IPS-11a (cell line): ENCODE data around the gene ZNF653.

Experiments used
- H3K4me3 ChIP-seq: one replicate; pipeline ENCODE4 v1.5.1; 2013; ENCODE audit warnings: low read depth, low read length, control low read depth

The ZNF653 gene

GRCh38 chr19:11505504-11506100 lies at the start of gene ZNF653:
Gene ZNF653, minus strand, starts transcription at chr19:11505839. Its CDS starts 53 bp downstream, at chr19:11505786.
- peak within 1 kb of the TSS; percentile 70 for H3K4me3 ChIP-seq

GRCh38 chr19:11555246-11555645 lies 49.6 kb upstream of the ZNF653 start:
- no peak overlapping the region for H3K4me3 ChIP-seq

GRCh38 chr19:11554160-11554559 lies 48.5 kb upstream of the ZNF653 start:
- H3K4me3 ChIP-seq, result no peak overlapping the region

- H3K4me3 ChIP-seq, result no peak overlapping the region
Observed at GRCh38 chr19:11552666-11553372, 47.2 kb upstream of the ZNF653 start.

GRCh38 chr19:11551603-11552235 lies 46.1 kb upstream of the ZNF653 start:
- no peak overlapping the region for H3K4me3 ChIP-seq

GRCh38 chr19:11550265-11550664 lies 44.6 kb upstream of the ZNF653 start:
- no peak overlapping the region for H3K4me3 ChIP-seq

GRCh38 chr19:11549386-11549953 lies 43.8 kb upstream of the ZNF653 start:
- H3K4me3 ChIP-seq, result no peak overlapping the region

- no peak overlapping the region for H3K4me3 ChIP-seq
Observed at GRCh38 chr19:11547929-11548700, 42.5 kb upstream of the ZNF653 start.

GRCh38 chr19:11541238-11541637 lies 35.6 kb upstream of the ZNF653 start:
- no peak overlapping the region for H3K4me3 ChIP-seq

GRCh38 chr19:11540645-11541044 lies 35.0 kb upstream of the ZNF653 start:
- no peak overlapping the region for H3K4me3 ChIP-seq

- H3K4me3 ChIP-seq, result peak overlapping the region; percentile 35
Observed at GRCh38 chr19:11539495-11540365, 34.1 kb upstream of the ZNF653 start.

GRCh38 chr19:11538232-11539036 lies 32.8 kb upstream of the ZNF653 start, which contains the start of gene CNN1:
Gene CNN1, plus strand, starts transcription at chr19:11538851. Its CDS starts 77 bp downstream, at chr19:11538928.
- peak within 1 kb of the TSS; percentile 35 for H3K4me3 ChIP-seq

- H3K4me3 ChIP-seq, result peak overlapping the region; percentile 24
Observed at GRCh38 chr19:11535792-11536595, 30.4 kb upstream of the ZNF653 start.

GRCh38 chr19:11534948-11535347 lies 29.3 kb upstream of the ZNF653 start:
- no peak overlapping the region for H3K4me3 ChIP-seq

GRCh38 chr19:11534538-11534937 lies 28.9 kb upstream of the ZNF653 start:
- H3K4me3 ChIP-seq, result no peak overlapping the region

- H3K4me3 ChIP-seq, result no peak overlapping the region
Observed at GRCh38 chr19:11530432-11530831, 24.8 kb upstream of the ZNF653 start.

GRCh38 chr19:11528551-11529341 lies 23.1 kb upstream of the ZNF653 start, which contains the start of gene ECSIT:
Gene ECSIT, minus strand, starts transcription at chr19:11529134. Its CDS starts 9,964 bp downstream, at chr19:11519170.
- H3K4me3 ChIP-seq, result peak within 1 kb of the TSS; percentile 79
